ENCODE results near the gene PLEKHA5.

DNA sequence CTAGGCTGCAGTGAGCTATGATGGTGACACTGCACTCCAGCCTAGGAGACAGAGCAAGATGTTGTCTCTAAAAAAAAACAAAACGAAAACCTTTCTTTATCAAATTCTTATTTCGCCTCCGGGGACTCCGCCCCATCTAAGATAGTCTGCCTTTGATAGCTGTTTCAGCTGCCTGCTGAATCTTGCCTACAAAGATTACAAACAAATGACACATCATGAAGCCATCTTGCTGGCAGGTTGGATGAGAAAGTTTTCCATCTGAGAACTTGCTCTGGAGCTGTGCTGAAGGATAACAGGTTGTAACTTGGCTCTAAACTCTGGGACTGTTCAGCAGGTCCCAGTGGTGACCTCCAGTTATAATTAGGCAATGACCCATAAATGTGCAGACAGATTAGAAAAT lies 268.0 kb downstream of the PLEKHA5 start:
- TF ChIP-seq CTCF (IDR thresholded peaks at IDR 0.05): no peak
- TF ChIP-seq POLR2A (IDR thresholded peaks at IDR 0.05): no peak
- no peak for TF ChIP-seq POLR2AphosphoS5 (IDR thresholded peaks at IDR 0.05)
